ENCODE data around the gene CALM3.

- TF ChIP-seq CTCF (IDR thresholded peaks at IDR 0.05) = no peak
- TF ChIP-seq POLR2AphosphoS5 (IDR thresholded peaks at IDR 0.05) = no peak
Observed at GRCh38 chr19:46604781-46605355, 3.7 kb downstream of the CALM3 start.

Data from sigmoid colon (tissue), 4 donors.